Kidney capillary endothelial cell (primary cell): ENCODE measurements around the gene GCSAM.

Experiments used
- DNase-seq: peaks from one replicate; pipeline ENCODE4 v3.0.0-alpha.2; 2018; ENCODE audit warnings: low spot score

The GCSAM gene

DNA sequence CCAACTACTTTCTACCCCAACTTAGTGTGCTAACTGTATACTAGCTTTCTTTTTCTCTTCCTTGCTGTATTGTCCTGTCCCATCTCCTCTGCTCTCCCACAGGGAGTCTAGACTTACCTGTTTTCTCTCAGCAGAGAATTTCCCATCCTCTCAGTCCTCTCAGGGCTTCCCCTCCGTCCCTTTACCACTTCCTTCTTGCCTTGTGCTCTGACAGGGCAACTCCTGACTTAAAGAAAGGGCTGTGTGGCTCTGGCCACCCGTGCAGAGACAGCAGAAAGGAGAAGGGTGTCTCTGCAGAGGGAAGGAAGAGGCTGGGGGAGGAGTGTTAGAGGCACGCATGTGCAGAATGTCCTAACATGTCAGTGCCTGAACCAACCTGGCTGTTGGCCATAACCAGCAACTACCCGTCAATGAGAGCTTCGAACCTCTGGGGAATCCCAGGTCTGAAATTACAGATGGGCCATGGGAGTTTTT, at the start of gene GCSAM:
Gene GCSAM (minus strand): TSS at position 274 of the 474 bp plus-strand sequence. CDS start 128 bp downstream, at position 146.
- no peak for DNase-seq

- DNase-seq = no peak
These were observed 42.6 kb upstream of the GCSAM start for GRCh38 chr3:112175646-112176045.

DNA sequence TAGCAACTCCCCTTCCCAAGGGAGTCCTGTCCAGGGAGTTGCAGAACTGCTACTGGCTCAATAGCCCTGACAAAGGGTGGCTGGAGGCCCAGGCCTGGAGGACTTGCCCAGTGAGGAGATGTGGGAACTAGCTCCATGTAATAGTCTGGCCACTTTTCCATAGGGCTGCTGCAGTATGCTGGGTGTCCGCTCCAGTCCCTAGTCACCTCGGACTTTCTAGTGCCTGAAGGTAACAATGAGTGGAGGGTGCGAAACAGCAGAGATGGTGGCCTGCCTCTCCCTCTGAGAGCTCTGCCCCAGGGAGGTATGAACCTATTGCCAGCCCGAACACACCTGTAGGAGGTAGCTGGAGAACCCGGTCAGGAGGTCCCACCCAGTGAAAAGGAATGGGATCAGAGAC, 42.0 kb upstream of the GCSAM start:
- no peak for DNase-seq

DNA sequence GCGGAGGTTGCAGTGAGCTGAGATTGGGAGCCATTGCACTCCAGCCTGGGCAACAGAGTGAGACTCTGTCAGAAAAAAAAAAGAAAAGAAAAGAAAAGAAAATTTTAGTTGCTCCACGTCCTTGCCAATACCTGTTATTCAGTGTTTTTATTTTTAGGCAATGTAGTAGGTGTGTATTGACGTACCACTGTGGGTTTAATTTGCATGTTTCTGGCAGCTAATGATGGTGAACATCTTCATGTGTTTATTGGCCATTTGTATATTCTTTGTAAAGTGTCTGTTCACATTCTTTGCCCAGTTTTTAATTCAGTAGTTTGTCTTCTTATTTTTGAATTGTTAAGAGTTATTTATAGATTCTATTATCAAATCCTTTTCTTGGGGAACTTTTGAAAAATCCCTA, 38.1 kb upstream of the GCSAM start:
- DNase-seq = no peak

DNA sequence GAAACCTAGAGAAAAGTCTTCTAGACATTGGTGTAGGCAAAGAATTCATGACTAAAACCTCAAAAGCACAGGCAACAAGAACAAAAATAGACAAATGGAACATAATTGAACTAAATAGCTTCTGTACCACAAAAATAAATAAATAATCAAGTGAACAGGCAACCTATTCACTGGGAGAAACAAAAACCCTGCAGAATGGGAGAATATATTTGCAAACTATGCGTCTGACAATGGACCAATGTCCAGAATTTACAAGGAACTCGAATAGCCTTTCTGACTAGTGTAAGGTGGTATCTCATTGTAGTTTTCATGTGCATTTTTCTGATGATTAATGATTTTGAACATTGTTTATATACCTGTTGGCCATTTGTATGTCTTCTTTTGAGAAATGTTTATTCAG, 37.0 kb upstream of the GCSAM start:
- DNase-seq = no peak

GRCh38 chr3:112167758-112168157, 34.7 kb upstream of the GCSAM start:
- DNase-seq = no peak

- DNase-seq = no peak
These were observed 16.1 kb upstream of the GCSAM start for GRCh38 chr3:112149136-112149535.

GRCh38 chr3:112143689-112144088, 10.6 kb upstream of the GCSAM start:
- no peak for DNase-seq

- no peak for DNase-seq
These were observed 10.2 kb upstream of the GCSAM start for GRCh38 chr3:112143251-112143650.

- DNase-seq = no peak
These were observed 8.2 kb upstream of the GCSAM start for GRCh38 chr3:112141293-112141692.

GRCh38 chr3:112140584-112140983, 7.5 kb upstream of the GCSAM start:
- DNase-seq = no peak

GRCh38 chr3:112138219-112138969, 5.3 kb upstream of the GCSAM start:
- DNase-seq = no peak

GRCh38 chr3:112137781-112138180, 4.7 kb upstream of the GCSAM start:
- DNase-seq = no peak

- DNase-seq = peak; percentile 28
These were observed 4.1 kb upstream of the GCSAM start for GRCh38 chr3:112136959-112137693.

GRCh38 chr3:112136046-112136445, 3.0 kb upstream of the GCSAM start:
- DNase-seq = no peak

GRCh38 chr3:112134335-112135124, 1.5 kb upstream of the GCSAM start:
- no peak for DNase-seq

GRCh38 chr3:112133626-112134334, 732 bp upstream of the GCSAM start:
- no peak for DNase-seq

- no peak for DNase-seq
These were observed 494 bp downstream of the GCSAM start for GRCh38 chr3:112132554-112132953.

DNA sequence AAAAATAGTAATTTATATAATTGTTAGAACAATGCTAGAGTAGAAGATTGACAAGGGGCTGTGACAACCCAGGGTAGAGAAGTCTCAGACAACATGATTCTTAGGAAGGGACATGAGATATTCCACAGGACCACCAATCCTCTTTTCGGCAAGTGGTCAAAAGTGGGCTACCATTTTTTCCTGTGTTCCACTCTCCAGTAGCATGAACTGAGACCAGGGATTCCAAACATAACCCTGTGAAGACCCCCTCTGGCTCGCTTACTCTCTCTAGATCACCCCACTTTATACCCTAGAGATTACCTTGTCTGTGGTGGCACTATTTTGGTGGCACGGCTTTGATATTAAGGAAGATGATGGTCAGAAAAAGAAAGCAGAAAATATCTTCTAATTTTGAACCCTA, 960 bp downstream of the GCSAM start:
- DNase-seq = no peak

DNA sequence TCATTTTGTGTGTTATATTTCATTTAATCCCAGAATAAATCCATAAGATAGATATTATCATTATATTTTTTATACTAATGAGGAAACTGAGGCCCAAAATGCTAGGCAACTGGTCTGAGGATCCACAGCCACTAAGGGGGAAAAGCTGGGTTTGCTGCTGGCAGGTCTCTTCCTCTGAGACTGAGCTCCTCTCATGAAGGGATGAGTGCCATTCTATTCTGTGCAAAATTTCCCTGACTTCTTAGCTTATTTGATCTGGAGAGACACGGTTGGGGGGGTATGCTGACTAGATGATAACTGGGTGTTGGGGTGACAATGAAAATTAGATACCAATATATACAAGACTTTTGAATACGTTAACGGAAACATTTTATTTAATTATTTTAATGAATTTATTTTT, 1.9 kb downstream of the GCSAM start:
- no peak for DNase-seq

- no peak for DNase-seq
These were observed 2.4 kb downstream of the GCSAM start for GRCh38 chr3:112130638-112130993.
